ENCODE measurements around the gene PZP.

Gene PZP

DNA sequence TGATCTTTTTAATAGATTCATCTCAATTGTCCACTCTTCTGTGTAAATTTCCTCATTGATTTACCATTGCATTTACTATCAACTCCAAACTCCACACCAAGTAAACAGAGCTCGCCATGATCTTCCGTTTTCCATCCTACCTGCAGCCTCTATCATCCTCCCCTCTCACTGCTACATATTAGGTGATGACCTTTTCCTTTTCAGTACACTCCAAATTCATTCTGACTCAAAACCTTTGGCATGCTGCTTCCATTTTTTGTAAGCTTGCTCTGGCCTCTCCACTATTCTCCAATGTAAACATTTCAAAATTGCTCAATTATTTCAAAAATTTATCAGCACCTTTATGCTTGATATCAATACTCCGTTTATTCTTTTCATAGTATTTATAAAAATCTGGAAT lies 40.2 kb upstream of the PZP start:
- Histone ChIP-seq H3K9me3 (ENCODE audit: insufficient read depth, low read depth, low read length) (no peaks in the 10 kb centered on the region), H3K9ac (ENCODE audit: low read depth, low read length, poor library complexity, severe bottlenecking) (no peak overlapping the region), H4K20me1 (ENCODE audit: insufficient read depth, low read length, poor library complexity, severe bottlenecking) (no peaks in the 10 kb centered on the region), H3F3A (ENCODE audit: low read depth) (no peaks in the 10 kb centered on the region), H3K9me2 (replicated peaks; ENCODE audit: low read depth, low read length) (no peaks in the 10 kb centered on the region), H3K27me3 (ENCODE audit: insufficient read depth, low read length, poor library complexity, severe bottlenecking) (no peaks in the 10 kb centered on the region), H3K36me3 (ENCODE audit: insufficient read depth, low read length) (no peaks in the 10 kb centered on the region), H3K4me3 (ENCODE audit: low read length, poor library complexity, severe bottlenecking) (no peak overlapping the region), H2AFZ (ENCODE audit: low read length) (no peak overlapping the region), H3K4me2 (ENCODE audit: low read depth, low read length, poor library complexity, severe bottlenecking) (no peak overlapping the region), H3K4me1 (ENCODE audit: insufficient read depth, low read length, poor library complexity, severe bottlenecking) (no peaks in the 10 kb centered on the region), H3K79me2 (ENCODE audit: insufficient read depth, low read length) (no peaks in the 10 kb centered on the region)
- no peak for TF ChIP-seq EZH2phosphoT487 (IDR thresholded peaks at IDR 0.05; ENCODE audit: borderline replicate concordance)
- TF ChIP-seq, protein P1, sequence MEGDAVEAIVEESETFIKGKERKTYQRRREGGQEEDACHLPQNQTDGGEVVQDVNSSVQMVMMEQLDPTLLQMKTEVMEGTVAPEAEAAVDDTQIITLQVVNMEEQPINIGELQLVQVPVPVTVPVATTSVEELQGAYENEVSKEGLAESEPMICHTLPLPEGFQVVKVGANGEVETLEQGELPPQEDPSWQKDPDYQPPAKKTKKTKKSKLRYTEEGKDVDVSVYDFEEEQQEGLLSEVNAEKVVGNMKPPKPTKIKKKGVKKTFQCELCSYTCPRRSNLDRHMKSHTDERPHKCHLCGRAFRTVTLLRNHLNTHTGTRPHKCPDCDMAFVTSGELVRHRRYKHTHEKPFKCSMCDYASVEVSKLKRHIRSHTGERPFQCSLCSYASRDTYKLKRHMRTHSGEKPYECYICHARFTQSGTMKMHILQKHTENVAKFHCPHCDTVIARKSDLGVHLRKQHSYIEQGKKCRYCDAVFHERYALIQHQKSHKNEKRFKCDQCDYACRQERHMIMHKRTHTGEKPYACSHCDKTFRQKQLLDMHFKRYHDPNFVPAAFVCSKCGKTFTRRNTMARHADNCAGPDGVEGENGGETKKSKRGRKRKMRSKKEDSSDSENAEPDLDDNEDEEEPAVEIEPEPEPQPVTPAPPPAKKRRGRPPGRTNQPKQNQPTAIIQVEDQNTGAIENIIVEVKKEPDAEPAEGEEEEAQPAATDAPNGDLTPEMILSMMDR (conservative IDR thresholded peaks at IDR 0.05; ENCODE audit: low read length) = no peak

DNA sequence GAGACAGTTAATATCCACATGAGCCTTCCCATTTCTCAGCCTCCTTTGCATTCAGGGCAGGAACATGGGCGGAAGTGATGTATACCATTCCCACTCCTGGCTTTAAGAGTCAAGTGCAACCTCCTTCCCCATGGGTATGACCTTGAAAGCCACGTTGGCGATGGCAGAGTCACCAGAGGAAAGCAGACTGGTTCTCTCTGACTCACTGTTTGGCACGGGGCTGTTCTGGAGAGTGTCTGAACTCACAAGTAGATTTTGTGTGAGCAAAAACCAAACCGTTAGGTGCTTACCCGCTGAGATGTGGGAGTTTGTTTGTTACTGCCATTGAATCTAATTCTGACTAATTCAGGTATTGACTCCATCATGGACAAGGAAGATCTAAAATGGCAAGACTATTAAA lies 36.7 kb upstream of the PZP start:
- H3K27me3 ChIP-seq (ENCODE audit: insufficient read depth, low read length, poor library complexity, severe bottlenecking) = no peaks in the 10 kb centered on the region
- no peak overlapping the region for H2AFZ ChIP-seq (ENCODE audit: low read length)
- H3F3A ChIP-seq (ENCODE audit: low read depth) = no peaks in the 10 kb centered on the region
- no peak overlapping the region for H3K9ac ChIP-seq (ENCODE audit: low read depth, low read length, poor library complexity, severe bottlenecking)
- no peak overlapping the region for H3K4me3 ChIP-seq (ENCODE audit: low read length, poor library complexity, severe bottlenecking)
- no peaks in the 10 kb centered on the region for H3K79me2 ChIP-seq (ENCODE audit: insufficient read depth, low read length)
- no peak overlapping the region for H3K4me2 ChIP-seq (ENCODE audit: low read depth, low read length, poor library complexity, severe bottlenecking)
- H3K9me2 ChIP-seq (replicated peaks; ENCODE audit: low read depth, low read length) = no peaks in the 10 kb centered on the region
- no peaks in the 10 kb centered on the region for H3K36me3 ChIP-seq (ENCODE audit: insufficient read depth, low read length)
- H4K20me1 ChIP-seq (ENCODE audit: insufficient read depth, low read length, poor library complexity, severe bottlenecking) = no peaks in the 10 kb centered on the region
- H3K9me3 ChIP-seq (ENCODE audit: insufficient read depth, low read depth, low read length) = no peaks in the 10 kb centered on the region
- TF ChIP-seq EZH2phosphoT487 (IDR thresholded peaks at IDR 0.05; ENCODE audit: borderline replicate concordance) = no peak
- TF ChIP-seq, protein P1 (conservative IDR thresholded peaks at IDR 0.05; ENCODE audit: low read length) = no peak
- H3K4me1 ChIP-seq (ENCODE audit: insufficient read depth, low read length, poor library complexity, severe bottlenecking) = no peaks in the 10 kb centered on the region

DNA sequence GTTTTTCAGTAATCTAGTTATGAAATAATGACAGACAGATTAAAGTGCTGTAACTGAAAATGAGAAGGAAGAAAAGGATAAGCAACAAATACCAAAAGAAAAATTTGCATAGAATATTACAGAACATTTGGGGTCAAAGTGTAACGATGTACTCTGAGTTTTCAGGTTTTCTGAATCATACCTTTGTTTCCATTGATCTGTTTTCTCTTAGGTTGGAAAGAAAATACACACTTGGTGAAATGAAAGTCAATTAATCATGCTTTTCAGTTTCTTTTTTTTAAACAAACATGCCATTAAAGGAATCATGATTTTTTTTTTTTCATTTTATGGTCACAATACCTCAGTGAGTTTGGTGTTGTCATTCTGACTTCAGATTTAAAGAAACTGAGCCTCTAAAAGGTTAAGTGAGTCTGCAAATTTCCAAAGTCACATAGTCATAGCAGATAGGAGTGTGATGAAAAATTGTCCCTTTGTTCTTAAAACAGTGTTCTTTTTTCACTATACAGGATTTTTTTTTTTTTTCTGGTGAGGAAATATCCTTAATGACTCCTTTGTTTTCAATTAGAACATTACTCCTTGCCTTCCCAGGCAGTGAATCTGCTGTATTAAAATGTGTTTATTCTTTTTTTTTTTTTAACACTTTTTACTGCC lies 35.9 kb upstream of the PZP start:
- Histone ChIP-seq H3K9me3 (ENCODE audit: insufficient read depth, low read depth, low read length) (no peaks in the 10 kb centered on the region), H2AFZ (ENCODE audit: low read length) (no peak overlapping the region), H3K4me2 (ENCODE audit: low read depth, low read length, poor library complexity, severe bottlenecking) (no peak overlapping the region), H3K9me2 (replicated peaks; ENCODE audit: low read depth, low read length) (no peaks in the 10 kb centered on the region), H3K9ac (ENCODE audit: low read depth, low read length, poor library complexity, severe bottlenecking) (no peak overlapping the region), H3F3A (ENCODE audit: low read depth) (no peaks in the 10 kb centered on the region), H3K27me3 (ENCODE audit: insufficient read depth, low read length, poor library complexity, severe bottlenecking) (no peaks in the 10 kb centered on the region), H3K4me3 (ENCODE audit: low read length, poor library complexity, severe bottlenecking) (no peak overlapping the region), H4K20me1 (ENCODE audit: insufficient read depth, low read length, poor library complexity, severe bottlenecking) (no peaks in the 10 kb centered on the region), H3K36me3 (ENCODE audit: insufficient read depth, low read length) (no peaks in the 10 kb centered on the region), H3K79me2 (ENCODE audit: insufficient read depth, low read length) (no peaks in the 10 kb centered on the region), H3K4me1 (ENCODE audit: insufficient read depth, low read length, poor library complexity, severe bottlenecking) (no peaks in the 10 kb centered on the region)
- TF ChIP-seq EZH2phosphoT487 (IDR thresholded peaks at IDR 0.05; ENCODE audit: borderline replicate concordance) = no peak
- TF ChIP-seq, protein P1 (conservative IDR thresholded peaks at IDR 0.05; ENCODE audit: low read length) = no peak
